Ascending aorta (tissue), 2 donors: ENCODE measurements around the gene OR7G2. TPM values are rescaled to one million over a fixed set of nuclear protein-coding genes. Genes with fewer than 3 reads are reported as not detected.

Experiments used
- DNase-seq, 2 donors: peaks; one replicate each; pipeline ENCODE4 v3.0.0-alpha.2; 2019; ENCODE audit warnings: low spot score in 2 of 2
- H3K27ac ChIP-seq, 2 donors: fragments of 200-600 bp; sonication (generic); one replicate each; pipeline ENCODE4 v1.5.1; 2016 to 2017; ENCODE audit warnings: mild to moderate bottlenecking in 1 of 2
- H3K27me3 ChIP-seq: fragments of 200-600 bp; sonication (generic); one replicate; pipeline ENCODE4 v1.5.1; 2017
- H3K36me3 ChIP-seq, 2 donors: fragments of 200-600 bp; sonication (generic); one replicate each; pipeline ENCODE4 v1.5.1; 2016
- H3K4me1 ChIP-seq, 2 donors: fragments of 200-600 bp; sonication (generic); one replicate each; pipeline ENCODE4 v1.5.1; 2016 to 2017; ENCODE audit warnings: mild to moderate bottlenecking in 1 of 2
- H3K4me3 ChIP-seq, 2 donors: fragments of 200-600 bp; sonication (generic); one replicate each; pipeline ENCODE4 v1.5.1; 2016 to 2017; ENCODE audit warnings: mild to moderate bottlenecking in 1 of 2
- H3K9me3 ChIP-seq, 2 donors: fragments of 200-600 bp; sonication (generic); one replicate each; pipeline ENCODE4 v1.5.1; 2016
- CTCF ChIP-seq, 3 experiments: fragments of 200-600 bp in 2 of 3; fragments of 450-650 bp in 1 of 3; sonication (generic) in 2 of 3; IDR thresholded peaks; one replicate each; pipeline ENCODE4 v1.5.1; 2016 to 2019; ENCODE audit warnings: antibody characterized with exemption in 3 of 3, mild to moderate bottlenecking in 1 of 3, moderate library complexity in 1 of 3
- intact Hi-C: fragments of 100-400 bp; cut with DNase I; formaldehyde crosslinking; loops from one replicate; pipeline ENCODE4 v1.15.1; 2023
- total RNA-seq: library from RNA; depleted of rRNA; stranded (reverse); fragments of >200 nt; gene quantifications from one replicate; pipeline ENCODE4 v1.1.0, GENCODE V29; 2016

The OR7G2 gene
- total RNA-seq, 1 donor from 2014 or later = not detected

- TF ChIP-seq CTCF (IDR thresholded peaks at IDR 0.05) = no peak
- H3K27me3 ChIP-seq = no peaks in the 10 kb centered on the region
- intact Hi-C loops = no loop called here
- no peaks in the 10 kb centered on the region for H3K36me3 ChIP-seq
- DNase-seq = no peak
- H3K9me3 ChIP-seq = no peaks in the 10 kb centered on the region
- no peak overlapping the region for H3K27ac ChIP-seq
- H3K4me1 ChIP-seq = no peaks in the 10 kb centered on the region
- no peak overlapping the region for H3K4me3 ChIP-seq
Observed at GRCh38 chr19:9132422-9132821, 25.1 kb upstream of the OR7G2 start.

- Histone ChIP-seq H3K4me3 (no peak overlapping the region), H3K9me3 (no peaks in the 10 kb centered on the region), H3K27ac (no peak overlapping the region), H3K27me3 (no peaks in the 10 kb centered on the region), H3K4me1 (no peaks in the 10 kb centered on the region), H3K36me3 (no peaks in the 10 kb centered on the region)
- intact Hi-C loops = no loop called here
- no peak for TF ChIP-seq CTCF (IDR thresholded peaks at IDR 0.05)
- no peak for DNase-seq
Observed at GRCh38 chr19:9130965-9131364, 23.7 kb upstream of the OR7G2 start.

DNA sequence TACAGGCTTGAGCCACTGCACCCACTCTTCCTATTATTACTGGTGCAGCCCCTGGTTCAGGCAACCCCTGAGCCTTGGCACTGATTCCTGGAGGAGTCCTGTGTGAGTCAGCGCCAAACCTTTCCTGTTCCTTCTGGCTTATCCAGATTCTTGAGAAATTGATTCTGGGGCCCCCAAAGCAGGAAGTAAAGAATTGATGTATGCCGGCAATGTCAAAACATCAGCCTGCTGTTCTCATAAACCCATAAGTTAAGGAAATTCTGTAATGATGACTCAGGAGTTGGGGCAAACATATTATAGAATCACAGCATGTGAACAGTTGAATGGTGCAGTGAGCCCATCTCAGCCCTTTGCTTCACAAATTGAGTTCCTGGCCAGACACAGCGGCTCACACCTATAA, 20.9 kb upstream of the OR7G2 start:
- intact Hi-C loops = no loop called here
- Histone ChIP-seq H3K27ac (no peak overlapping the region), H3K9me3 (no peaks in the 10 kb centered on the region), H3K4me1 (no peaks in the 10 kb centered on the region), H3K36me3 (no peaks in the 10 kb centered on the region), H3K27me3 (no peaks in the 10 kb centered on the region), H3K4me3 (no peak overlapping the region)
- no peak for TF ChIP-seq CTCF (IDR thresholded peaks at IDR 0.05)
- no peak for DNase-seq

GRCh38 chr19:9126900-9127405, 19.7 kb upstream of the OR7G2 start, which contains the start of gene OR7G3:
Gene OR7G3 (minus strand): TSS chr19:9126950. CDS start chr19:9126950, 0 bp downstream.
- Histone ChIP-seq H3K27ac (no peak within 1 kb of the TSS), H3K9me3 (no peaks in the 10 kb centered on the region), H3K36me3 (no peaks in the 10 kb centered on the region), H3K4me1 (no peaks in the 10 kb centered on the region), H3K4me3 (no peak within 1 kb of the TSS), H3K27me3 (no peaks in the 10 kb centered on the region)
- no peak for DNase-seq
- intact Hi-C loops = no loop called here
- TF ChIP-seq CTCF (IDR thresholded peaks at IDR 0.05) = no peak

DNA sequence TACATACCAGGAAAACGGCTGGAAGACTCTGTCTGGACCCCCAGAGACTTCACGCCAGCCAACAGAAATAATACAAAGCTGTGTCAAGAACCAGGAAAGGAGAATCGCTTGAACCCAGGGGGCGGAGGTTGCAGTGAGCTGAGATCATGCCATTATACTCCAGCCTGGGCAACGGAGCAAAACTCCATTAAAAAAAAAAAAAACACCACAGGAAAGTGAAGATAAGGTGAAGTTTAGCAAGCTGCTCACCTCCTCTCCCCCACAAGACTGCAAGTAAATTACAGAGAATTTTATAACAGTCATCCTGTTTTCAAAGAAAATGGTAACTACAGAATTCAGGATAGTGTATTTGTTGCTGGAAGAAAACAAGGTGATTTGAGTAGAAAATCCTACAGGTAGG, 9.3 kb upstream of the OR7G2 start:
- Histone ChIP-seq H3K4me1 (no peaks in the 10 kb centered on the region), H3K36me3 (no peaks in the 10 kb centered on the region), H3K27me3 (no peaks in the 10 kb centered on the region), H3K4me3 (no peak overlapping the region), H3K27ac (no peak overlapping the region), H3K9me3 (no peaks in the 10 kb centered on the region)
- intact Hi-C loops = no loop called here
- DNase-seq = no peak
- TF ChIP-seq CTCF (IDR thresholded peaks at IDR 0.05) = no peak

GRCh38 chr19:9115307-9115813, 8.1 kb upstream of the OR7G2 start, which contains the start of gene OR7G1:
Gene OR7G1 (minus strand): TSS chr19:9115763. CDS start chr19:9115763, 0 bp downstream.
- Histone ChIP-seq H3K9me3 (no peaks in the 10 kb centered on the region), H3K4me3 (no peak within 1 kb of the TSS), H3K36me3 (no peaks in the 10 kb centered on the region), H3K27me3 (no peaks in the 10 kb centered on the region), H3K27ac (no peak within 1 kb of the TSS), H3K4me1 (no peaks in the 10 kb centered on the region)
- no peak for TF ChIP-seq CTCF (IDR thresholded peaks at IDR 0.05)
- intact Hi-C loops = no loop called here
- DNase-seq = no peak
